ENCODE results near the gene NR3C2.
A peak's percentile ranks its signal among the peaks of the same experiment; 100 is the strongest.

NR3C2 gene

GRCh38 chr4:148441986-148442831, at the start of gene NR3C2:
Gene NR3C2 (minus strand): TSS chr4:148442414.
- peak; percentile 89 for DNase-seq (ENCODE audit: low read depth, low spot score)

GRCh38 chr4:148487181-148487580, 45.0 kb upstream of the NR3C2 start:
- DNase-seq (ENCODE audit: low read depth, low spot score) = no peak

- DNase-seq (ENCODE audit: low read depth, low spot score) = no peak
These were observed 39.4 kb upstream of the NR3C2 start for GRCh38 chr4:148481636-148482035.

- no peak for DNase-seq (ENCODE audit: low read depth, low spot score)
These were observed 35.1 kb upstream of the NR3C2 start for GRCh38 chr4:148477276-148477675.

- no peak for DNase-seq (ENCODE audit: low read depth, low spot score)
These were observed 27.7 kb upstream of the NR3C2 start for GRCh38 chr4:148469938-148470337.

- DNase-seq (ENCODE audit: low read depth, low spot score) = no peak
These were observed 12.6 kb upstream of the NR3C2 start for GRCh38 chr4:148454835-148455234.

- no peak for DNase-seq (ENCODE audit: low read depth, low spot score)
These were observed 11.6 kb upstream of the NR3C2 start for GRCh38 chr4:148453833-148454232.

GRCh38 chr4:148452970-148453369, 10.8 kb upstream of the NR3C2 start:
- DNase-seq (ENCODE audit: low read depth, low spot score) = no peak

GRCh38 chr4:148449921-148450320, 7.7 kb upstream of the NR3C2 start:
- no peak for DNase-seq (ENCODE audit: low read depth, low spot score)

GRCh38 chr4:148448141-148448540, 5.9 kb upstream of the NR3C2 start:
- no peak for DNase-seq (ENCODE audit: low read depth, low spot score)

- no peak for DNase-seq (ENCODE audit: low read depth, low spot score)
These were observed 5.5 kb upstream of the NR3C2 start for GRCh38 chr4:148447681-148448080.

GRCh38 chr4:148445860-148446330, 3.7 kb upstream of the NR3C2 start:
- DNase-seq (ENCODE audit: low read depth, low spot score) = no peak

- peak; percentile 52 for DNase-seq (ENCODE audit: low read depth, low spot score)
These were observed 3.1 kb upstream of the NR3C2 start for GRCh38 chr4:148445071-148445859.

GRCh38 chr4:148444296-148445070, 2.3 kb upstream of the NR3C2 start:
- DNase-seq (ENCODE audit: low read depth, low spot score) = no peak

GRCh38 chr4:148443512-148444295, 1.5 kb upstream of the NR3C2 start:
- DNase-seq (ENCODE audit: low read depth, low spot score) = no peak

- DNase-seq (ENCODE audit: low read depth, low spot score) = no peak
These were observed 758 bp upstream of the NR3C2 start for GRCh38 chr4:148442832-148443511.

- no peak for DNase-seq (ENCODE audit: low read depth, low spot score)
These were observed 609 bp downstream of the NR3C2 start for GRCh38 chr4:148441624-148441985.

- DNase-seq (ENCODE audit: low read depth, low spot score) = no peak
These were observed 4.2 kb downstream of the NR3C2 start for GRCh38 chr4:148438047-148438446.

GRCh38 chr4:148437439-148437838, 4.8 kb downstream of the NR3C2 start:
- no peak for DNase-seq (ENCODE audit: low read depth, low spot score)

GRCh38 chr4:148436512-148436911, 5.7 kb downstream of the NR3C2 start:
- DNase-seq (ENCODE audit: low read depth, low spot score) = no peak
